GM23248 (cell line): ENCODE results near the gene GET3. TPM values are rescaled to one million over a fixed set of nuclear protein-coding genes. Genes with fewer than 3 reads are reported as not detected.

ENCODE experiments used
- DNase-seq: peaks from one replicate; pipeline ENCODE4 v3.0.0-alpha.2; 2015
- H2AFZ ChIP-seq: fragments of 200-600 bp; sonication (generic); 2 replicates; pipeline ENCODE4 v1.6.1; 2016; ENCODE audit warnings: antibody characterized with exemption
- H3F3A ChIP-seq: fragments of 200-600 bp; sonication (generic); 2 replicates; pipeline ENCODE4 v1.6.1; 2016; ENCODE audit warnings: mild to moderate bottlenecking, antibody characterized with exemption, mixed run types; ENCODE audit not compliant: insufficient read depth
- H3K27ac ChIP-seq: fragments of 200-600 bp; sonication (generic); 2 replicates; pipeline ENCODE4 v1.5.1; 2016; ENCODE audit warnings: mild to moderate bottlenecking
- H3K27me3 ChIP-seq: fragments of 200-600 bp; sonication (generic); replicated peaks from 2 replicates; pipeline ENCODE4 v1.6.1; 2016; ENCODE audit warnings: mild to moderate bottlenecking; ENCODE audit not compliant: insufficient read depth
- H3K36me3 ChIP-seq: fragments of 200-600 bp; sonication (generic); 2 replicates; pipeline ENCODE4 v1.6.1; 2016; ENCODE audit warnings: low read depth, mild to moderate bottlenecking
- H3K4me1 ChIP-seq: fragments of 200-600 bp; sonication (generic); 2 replicates; pipeline ENCODE4 v1.6.1; 2016; ENCODE audit warnings: mild to moderate bottlenecking; ENCODE audit not compliant: insufficient read depth
- H3K4me2 ChIP-seq: fragments of 200-600 bp; sonication (generic); one replicate; pipeline ENCODE4 v1.6.1; 2016; ENCODE audit warnings: mild to moderate bottlenecking; ENCODE audit not compliant: unreplicated experiment
- H3K4me3 ChIP-seq: fragments of 200-600 bp; sonication (generic); 2 replicates; pipeline ENCODE4 v1.5.1; 2016; ENCODE audit warnings: mild to moderate bottlenecking
- H3K79me2 ChIP-seq: fragments of 200-600 bp; sonication (generic); 2 replicates; pipeline ENCODE4 v1.6.1; 2016; ENCODE audit warnings: mild to moderate bottlenecking; ENCODE audit not compliant: insufficient read depth
- H3K9ac ChIP-seq: fragments of 200-600 bp; sonication (generic); 2 replicates; pipeline ENCODE4 v1.6.1; 2016; ENCODE audit warnings: mild to moderate bottlenecking
- H3K9me2 ChIP-seq: fragments of 200-600 bp; sonication (generic); 2 replicates; pipeline ENCODE4 v1.6.1; 2016; ENCODE audit warnings: mixed run types, mild to moderate bottlenecking, moderate library complexity; ENCODE audit not compliant: insufficient read depth
- H3K9me3 ChIP-seq: fragments of 200-600 bp; sonication (generic); one replicate; pipeline ENCODE4 v1.6.1; 2017; ENCODE audit warnings: low read depth
- H4K20me1 ChIP-seq: fragments of 200-600 bp; sonication (generic); 2 replicates; pipeline ENCODE4 v1.6.0; 2016; ENCODE audit not compliant: insufficient read depth
- EZH2 ChIP-seq: fragments of 200-600 bp; sonication (generic); IDR thresholded peaks from 2 replicates; pipeline ENCODE4 v1.6.1; 2018; ENCODE audit warnings: antibody characterized with exemption, mild to moderate bottlenecking; ENCODE audit not compliant: insufficient read depth, poor library complexity, severe bottlenecking
- EZH2phosphoT487 ChIP-seq: fragments of 200-600 bp; sonication (generic); IDR thresholded peaks from 2 replicates; pipeline ENCODE4 v1.6.1; 2018; ENCODE audit warnings: antibody characterized with exemption, moderate library complexity, mild to moderate bottlenecking, low read depth; ENCODE audit not compliant: insufficient read depth
- WGBS, 2 experiments: methylation state at CpG; one replicate each; pipeline ENCODE4 v1.1.6; 2015 to 2017; ENCODE audit warnings: low lambda C conversion rate in 2 of 2, low coverage in 1 of 2; ENCODE audit errors: missing lambda C conversion rate in 2 of 2; 5-methylcytosine and 5-hydroxymethylcytosine counted together
- in situ Hi-C: fragments of 300-500 bp; cut with MboI; formaldehyde crosslinking; loops from 2 replicates; pipeline ENCODE4 v1.15.0; 2020
- polyA plus RNA-seq: library from polyadenylated mRNA; unstranded; fragments of >200 nt; fragmentation: Nextera tagmentation; extraction: Ambion mirVana; gene quantifications from 2 replicates; pipeline ENCODE4 v1.2.1, GENCODE V29; 2016
- total RNA-seq: library from RNA; depleted of rRNA; stranded (reverse); fragments of >200 nt; shearing (Covaris generic); gene quantifications from 2 replicates; pipeline ENCODE4 v1.2.3, GENCODE V29; 2014

The GET3 gene
- total and polyA plus RNA-seq, 2 experiments from 2014 or later: 106 to 110 TPM

DNA sequence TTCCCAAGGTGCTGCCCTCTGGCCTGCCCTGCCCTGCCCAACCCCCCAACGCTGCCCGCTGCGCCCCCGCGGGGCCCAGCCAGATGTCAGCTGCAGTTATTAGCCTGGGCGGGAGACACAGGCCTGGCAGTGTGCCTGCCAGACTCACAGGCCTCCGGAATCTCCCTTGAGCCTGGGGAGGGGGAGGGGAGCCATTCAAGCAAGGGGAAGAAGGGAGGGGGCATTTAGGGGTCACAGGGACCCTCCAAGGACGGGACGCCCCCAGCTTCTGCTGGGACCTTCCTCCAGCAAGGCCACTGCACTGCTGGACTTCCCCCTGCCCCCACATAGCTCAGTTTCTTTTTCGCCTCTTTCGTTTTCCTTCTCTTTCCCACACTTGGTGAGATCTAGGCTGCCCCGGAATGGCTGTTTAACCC, 51.4 kb downstream of the GET3 start:
- no peaks in the 10 kb centered on the region for H4K20me1 ChIP-seq
- in situ Hi-C loops: no loop called here
- no peaks in the 10 kb centered on the region for H3K27me3 ChIP-seq
- TF ChIP-seq EZH2phosphoT487 (no peak), EZH2 (no peak)
- H2AFZ ChIP-seq: peak overlapping the region; percentile 12
- DNase-seq: peak; percentile 85
- peaks cover 29% of the 10 kb centered on the region for H3K4me1 ChIP-seq
- H3K36me3 ChIP-seq: no peaks in the 10 kb centered on the region
- peaks cover 43% of the 10 kb centered on the region for H3F3A ChIP-seq
- peak overlapping the region; percentile 99 for H3K27ac ChIP-seq
- 0% methylated on average over 10 to 12 of the region's 12 CpGs for WGBS, 2 experiments
- peak overlapping the region; percentile 98 for H3K9ac ChIP-seq
- peaks cover 19% of the 10 kb centered on the region for H3K79me2 ChIP-seq
- H3K4me2 ChIP-seq: peak overlapping the region; percentile 91
- no peaks in the 10 kb centered on the region for H3K9me2 ChIP-seq
- no peaks in the 10 kb centered on the region for H3K9me3 ChIP-seq
- H3K4me3 ChIP-seq: peak overlapping the region; percentile 93

DNA sequence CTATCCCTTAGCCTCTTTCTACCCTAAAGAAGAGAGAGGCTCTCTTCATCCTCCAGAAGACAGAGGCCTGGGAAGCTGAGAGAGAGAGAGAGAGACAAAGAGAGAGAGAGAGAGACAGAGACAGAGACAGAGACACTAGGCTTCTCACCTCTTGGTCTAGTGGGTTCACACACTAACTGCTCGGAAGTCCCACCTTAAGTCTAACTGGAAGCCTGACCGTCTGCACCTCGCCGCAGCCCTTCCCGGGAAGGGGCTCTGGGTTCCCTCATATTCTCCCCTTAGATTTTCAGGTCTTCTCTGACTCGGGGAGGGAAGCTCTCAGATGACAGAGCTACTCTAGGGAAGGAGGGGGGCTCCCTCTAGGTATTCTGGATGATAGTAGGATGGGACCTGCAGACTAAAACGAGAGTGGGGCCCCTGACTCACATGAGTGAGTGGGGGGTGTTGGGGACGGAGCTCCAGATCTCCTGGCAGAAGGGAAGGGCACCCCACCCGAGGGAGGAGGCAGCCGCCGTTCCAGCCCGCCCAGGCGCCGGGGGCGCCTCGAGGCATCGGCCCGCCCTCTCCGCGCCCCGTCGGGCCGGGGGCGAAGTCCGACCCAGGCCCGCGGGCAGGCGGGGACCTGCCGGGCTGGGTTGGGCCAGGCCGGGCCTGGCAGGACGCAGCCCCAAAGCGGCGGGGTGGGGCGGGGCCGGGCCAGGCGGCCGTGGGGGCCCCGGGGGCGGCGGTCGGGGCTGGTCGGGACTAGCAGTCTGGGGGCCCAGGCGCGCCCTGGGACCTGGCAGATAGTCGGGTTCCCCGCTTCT, 52.0 kb downstream of the GET3 start:
- H3K79me2 ChIP-seq: peaks cover 19% of the 10 kb centered on the region
- H3K4me2 ChIP-seq: peak overlapping the region; percentile 91
- no peaks in the 10 kb centered on the region for H3K27me3 ChIP-seq
- WGBS, 2 experiments: 0 to 1% methylated on average over 13 to 23 of the region's 46 CpGs
- in situ Hi-C loops: no loop called here
- H2AFZ ChIP-seq: peak overlapping the region; percentile 12
- no peaks in the 10 kb centered on the region for H3K9me2 ChIP-seq
- no peak for TF ChIP-seq EZH2phosphoT487
- TF ChIP-seq EZH2: no peak
- peaks cover 44% of the 10 kb centered on the region for H3F3A ChIP-seq
- DNase-seq: peak; percentile 64
- no peaks in the 10 kb centered on the region for H3K36me3 ChIP-seq
- H3K9ac ChIP-seq: peak overlapping the region; percentile 98
- no peaks in the 10 kb centered on the region for H4K20me1 ChIP-seq
- peaks cover 29% of the 10 kb centered on the region for H3K4me1 ChIP-seq
- H3K9me3 ChIP-seq: no peaks in the 10 kb centered on the region
- H3K4me3 ChIP-seq: peak overlapping the region; percentile 93
- peak overlapping the region; percentile 99 for H3K27ac ChIP-seq

DNA sequence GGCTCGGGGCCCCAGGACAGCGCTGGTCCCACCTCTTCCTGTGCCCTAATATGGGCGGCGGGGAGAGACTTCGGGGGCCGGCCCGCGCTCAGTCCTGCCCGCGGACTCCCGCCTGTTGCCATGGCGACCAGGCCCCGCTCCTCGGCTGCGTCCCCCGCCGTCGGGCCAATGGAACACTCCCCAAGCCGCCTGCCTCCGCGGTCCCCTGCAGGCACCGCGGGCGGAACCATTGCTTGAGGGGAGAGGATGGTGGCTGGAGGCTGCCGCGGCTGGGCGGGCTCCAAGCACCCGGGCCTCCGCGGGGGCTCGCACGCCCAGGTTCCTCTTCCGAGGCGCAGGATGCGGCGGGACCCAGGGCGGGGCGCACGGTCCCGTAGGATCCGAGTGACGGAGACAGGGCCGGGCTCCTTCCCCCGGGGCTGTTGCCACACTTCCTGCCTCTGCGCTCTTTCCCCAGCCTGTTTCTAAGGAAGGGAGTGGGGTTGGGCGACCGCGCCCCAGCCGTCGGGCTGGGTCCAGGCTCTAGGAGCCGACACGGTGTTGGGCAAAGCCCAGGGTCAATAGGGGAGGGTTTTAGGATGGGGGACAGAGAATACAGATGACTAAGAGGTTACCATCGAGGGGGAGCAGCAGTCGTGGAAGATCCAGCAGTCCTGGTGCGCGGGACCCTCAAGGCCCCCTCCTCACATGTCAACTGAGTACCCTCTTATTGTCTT, 52.8 kb downstream of the GET3 start:
- 1 to 2% methylated on average over 30 to 52 of the region's 56 CpGs for WGBS, 2 experiments
- in situ Hi-C loops: no loop called here
- Histone ChIP-seq H3K79me2 (peaks cover 19% of the 10 kb centered on the region), H3F3A (peaks cover 44% of the 10 kb centered on the region), H3K4me2 (peak overlapping the region; percentile 76), H2AFZ (no peak overlapping the region), H3K27me3 (no peaks in the 10 kb centered on the region), H3K4me1 (peaks cover 30% of the 10 kb centered on the region), H4K20me1 (no peaks in the 10 kb centered on the region), H3K27ac (peak overlapping the region; percentile 99), H3K36me3 (no peaks in the 10 kb centered on the region), H3K9me3 (no peaks in the 10 kb centered on the region), H3K9me2 (no peaks in the 10 kb centered on the region), H3K9ac (peak overlapping the region; percentile 98), H3K4me3 (peak overlapping the region; percentile 93)
- DNase-seq: peak; percentile 98
- TF ChIP-seq EZH2phosphoT487: no peak
- TF ChIP-seq EZH2: no peak

DNA sequence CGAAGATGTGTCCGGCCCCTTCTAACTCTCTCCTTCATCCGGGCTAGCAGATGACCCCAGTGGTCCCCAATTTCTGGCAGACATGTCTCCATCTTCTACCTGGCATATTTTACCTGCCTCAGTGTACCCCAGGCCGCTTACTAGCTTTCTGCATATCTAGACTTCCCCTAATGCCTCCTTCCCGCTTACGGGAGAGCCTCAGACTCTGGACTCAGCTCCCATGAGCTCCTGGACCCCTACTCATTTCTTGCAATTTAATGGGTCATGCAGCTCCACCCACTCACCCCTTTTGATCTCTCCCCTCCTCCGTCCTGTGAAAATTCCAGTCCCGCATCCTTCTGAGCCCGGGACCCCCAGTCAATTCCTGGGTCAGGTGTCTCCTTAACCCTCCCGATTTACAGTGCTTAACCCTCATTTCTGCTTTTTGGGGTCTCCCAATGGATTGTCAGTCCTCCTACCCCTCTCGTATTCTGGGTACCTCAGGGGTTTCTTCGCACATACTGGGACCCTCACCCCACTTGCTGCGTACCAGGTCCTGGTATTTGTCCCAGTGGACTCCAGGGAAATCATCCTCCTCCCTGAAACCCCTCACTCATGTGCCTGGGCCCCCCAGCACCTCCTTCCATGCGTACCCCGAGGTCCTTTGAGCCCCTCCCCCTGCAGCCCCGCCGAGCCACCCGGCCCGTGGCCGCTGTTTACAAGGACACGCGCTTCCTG, 53.5 kb downstream of the GET3 start:
- H3K9me3 ChIP-seq: no peaks in the 10 kb centered on the region
- in situ Hi-C loops: no loop called here
- H3K4me3 ChIP-seq: peak overlapping the region; percentile 93
- peak; percentile 44 for DNase-seq
- peak overlapping the region; percentile 98 for H3K9ac ChIP-seq
- H3K27me3 ChIP-seq: no peaks in the 10 kb centered on the region
- H3K4me2 ChIP-seq: peak overlapping the region; percentile 76
- TF ChIP-seq EZH2 (no peak), EZH2phosphoT487 (no peak)
- H3K36me3 ChIP-seq: no peaks in the 10 kb centered on the region
- H3F3A ChIP-seq: peaks cover 43% of the 10 kb centered on the region
- H3K27ac ChIP-seq: peak overlapping the region; percentile 99
- peaks cover 30% of the 10 kb centered on the region for H3K4me1 ChIP-seq
- H2AFZ ChIP-seq: no peak overlapping the region
- peaks cover 19% of the 10 kb centered on the region for H3K79me2 ChIP-seq
- H4K20me1 ChIP-seq: no peaks in the 10 kb centered on the region
- WGBS, 2 experiments: 2% methylated on average over 16 to 22 of the region's 22 CpGs
- H3K9me2 ChIP-seq: no peaks in the 10 kb centered on the region
